ENCODE data around the gene ST14.

- TF ChIP-seq, protein P1, sequence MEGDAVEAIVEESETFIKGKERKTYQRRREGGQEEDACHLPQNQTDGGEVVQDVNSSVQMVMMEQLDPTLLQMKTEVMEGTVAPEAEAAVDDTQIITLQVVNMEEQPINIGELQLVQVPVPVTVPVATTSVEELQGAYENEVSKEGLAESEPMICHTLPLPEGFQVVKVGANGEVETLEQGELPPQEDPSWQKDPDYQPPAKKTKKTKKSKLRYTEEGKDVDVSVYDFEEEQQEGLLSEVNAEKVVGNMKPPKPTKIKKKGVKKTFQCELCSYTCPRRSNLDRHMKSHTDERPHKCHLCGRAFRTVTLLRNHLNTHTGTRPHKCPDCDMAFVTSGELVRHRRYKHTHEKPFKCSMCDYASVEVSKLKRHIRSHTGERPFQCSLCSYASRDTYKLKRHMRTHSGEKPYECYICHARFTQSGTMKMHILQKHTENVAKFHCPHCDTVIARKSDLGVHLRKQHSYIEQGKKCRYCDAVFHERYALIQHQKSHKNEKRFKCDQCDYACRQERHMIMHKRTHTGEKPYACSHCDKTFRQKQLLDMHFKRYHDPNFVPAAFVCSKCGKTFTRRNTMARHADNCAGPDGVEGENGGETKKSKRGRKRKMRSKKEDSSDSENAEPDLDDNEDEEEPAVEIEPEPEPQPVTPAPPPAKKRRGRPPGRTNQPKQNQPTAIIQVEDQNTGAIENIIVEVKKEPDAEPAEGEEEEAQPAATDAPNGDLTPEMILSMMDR (conservative IDR thresholded peaks at IDR 0.05): no peak
- TF ChIP-seq EZH2 (IDR thresholded peaks at IDR 0.05; ENCODE audit: low read depth): no peak
Measured at GRCh38 chr11:130115218-130115617, 44.4 kb upstream of the ST14 start.
